Pulmonary artery endothelial cell (primary cell): ENCODE results near the gene SND1. TPM values are rescaled to one million over a fixed set of nuclear protein-coding genes. Genes with fewer than 3 reads are reported as not detected.

ENCODE experiments used
- DNase-seq: peaks from one replicate; pipeline ENCODE4 v3.0.0-alpha.2; 2011; ENCODE audit warnings: low read depth, low spot score
- total RNA-seq: library from RNA; depleted of rRNA; stranded (reverse); fragments of >200 nt; gene quantifications from 2 replicates; pipeline ENCODE4 v1.2.3, GENCODE V29; 2014

SND1 gene
- total RNA-seq, 1 donor from 2014 or later = 225 TPM

- no peak for DNase-seq
These were observed 211.1 kb downstream of the SND1 start for GRCh38 chr7:127863082-127863481.

- no peak for DNase-seq
These were observed 213.5 kb downstream of the SND1 start for GRCh38 chr7:127865466-127865865.

- DNase-seq = no peak
These were observed 218.4 kb downstream of the SND1 start for GRCh38 chr7:127870231-127870907.

- DNase-seq = no peak
These were observed 219.2 kb downstream of the SND1 start for GRCh38 chr7:127871226-127871625.

- DNase-seq = no peak
These were observed 220.1 kb downstream of the SND1 start for GRCh38 chr7:127872122-127872521.

GRCh38 chr7:127873151-127873550 lies 221.2 kb downstream of the SND1 start:
- DNase-seq = no peak

GRCh38 chr7:127873715-127874636 lies 222.0 kb downstream of the SND1 start:
- no peak for DNase-seq

- DNase-seq = no peak
These were observed 223.1 kb downstream of the SND1 start for GRCh38 chr7:127874951-127875608.

- no peak for DNase-seq
These were observed 224.4 kb downstream of the SND1 start for GRCh38 chr7:127876393-127876792.

- no peak for DNase-seq
These were observed 226.0 kb downstream of the SND1 start for GRCh38 chr7:127877951-127878350.

- DNase-seq = no peak
These were observed 226.8 kb downstream of the SND1 start for GRCh38 chr7:127878791-127879190.

- no peak for DNase-seq
These were observed 227.4 kb downstream of the SND1 start for GRCh38 chr7:127879436-127879835.

- DNase-seq = no peak
These were observed 227.9 kb downstream of the SND1 start for GRCh38 chr7:127879942-127880341.

- DNase-seq = no peak
These were observed 228.5 kb downstream of the SND1 start for GRCh38 chr7:127880454-127880853.

- DNase-seq = no peak
These were observed 229.6 kb downstream of the SND1 start for GRCh38 chr7:127881564-127881963.

GRCh38 chr7:127882313-127882920 lies 230.4 kb downstream of the SND1 start:
- no peak for DNase-seq

- no peak for DNase-seq
These were observed 232.1 kb downstream of the SND1 start for GRCh38 chr7:127884066-127884559.

GRCh38 chr7:127885222-127885772 lies 233.3 kb downstream of the SND1 start:
- no peak for DNase-seq

- peak; percentile 10 for DNase-seq
These were observed 233.8 kb downstream of the SND1 start for GRCh38 chr7:127885843-127886242.

- no peak for DNase-seq
These were observed 234.3 kb downstream of the SND1 start for GRCh38 chr7:127886248-127886647.

- no peak for DNase-seq
These were observed 235.1 kb downstream of the SND1 start for GRCh38 chr7:127887096-127887495.
